GM18505 (cell line): ENCODE data around the gene HOXA10.

Experiments used
- ATAC-seq: cut with Tn5 transposase; IDR thresholded peaks from one replicate; pipeline ENCODE4 v1.9.1; 2021; ENCODE audit not compliant: unreplicated experiment
- POLR2A ChIP-seq: IDR thresholded peaks from 4 replicates; pipeline ENCODE4 v1.6.1; 2011; ENCODE audit warnings: borderline replicate concordance; ENCODE audit not compliant: insufficient read depth, insufficient read length; ENCODE audit errors: extremely low read depth

Gene HOXA10

DNA sequence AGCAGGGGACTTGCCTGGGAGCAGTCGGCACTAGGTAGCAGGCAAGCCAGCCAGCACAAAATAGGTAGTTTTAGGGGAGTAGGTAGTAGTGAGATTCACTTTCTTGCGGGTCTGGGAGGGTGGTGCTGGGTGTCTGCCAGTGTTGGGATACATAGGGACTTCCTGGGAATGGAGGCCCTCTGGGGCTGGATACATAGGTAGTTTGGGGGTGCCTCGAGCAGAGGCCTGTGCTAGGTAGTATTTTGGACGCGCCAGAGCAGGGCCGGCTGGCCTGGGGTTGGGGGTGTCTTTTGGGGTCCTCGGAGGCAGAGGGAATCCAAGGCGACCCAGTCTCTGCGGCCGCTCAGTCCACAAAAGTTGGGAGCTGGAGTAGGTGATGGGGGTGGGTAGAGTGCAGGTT lies 19.8 kb downstream of the HOXA10 start:
- TF ChIP-seq POLR2A: no peak
- ATAC-seq: no peak

DNA sequence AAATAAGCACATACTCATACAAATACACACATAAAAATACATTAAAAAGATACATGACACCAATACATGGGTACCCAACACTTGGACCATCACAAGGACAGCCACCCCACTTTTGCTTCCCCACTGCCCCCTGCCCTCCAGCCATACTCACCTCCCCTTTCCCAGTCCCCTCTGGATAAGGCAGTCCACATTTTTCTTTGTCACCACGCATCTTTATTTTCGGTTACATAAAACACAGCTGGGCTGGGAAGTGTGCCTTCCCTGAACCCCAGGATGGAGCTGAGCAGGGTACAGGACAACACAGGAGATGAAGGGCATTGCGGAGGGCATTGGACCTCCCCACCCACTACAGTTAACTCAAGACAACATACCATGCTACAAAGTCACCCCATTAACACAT lies 20.6 kb downstream of the HOXA10 start:
- ATAC-seq: no peak
- TF ChIP-seq POLR2A: no peak

DNA sequence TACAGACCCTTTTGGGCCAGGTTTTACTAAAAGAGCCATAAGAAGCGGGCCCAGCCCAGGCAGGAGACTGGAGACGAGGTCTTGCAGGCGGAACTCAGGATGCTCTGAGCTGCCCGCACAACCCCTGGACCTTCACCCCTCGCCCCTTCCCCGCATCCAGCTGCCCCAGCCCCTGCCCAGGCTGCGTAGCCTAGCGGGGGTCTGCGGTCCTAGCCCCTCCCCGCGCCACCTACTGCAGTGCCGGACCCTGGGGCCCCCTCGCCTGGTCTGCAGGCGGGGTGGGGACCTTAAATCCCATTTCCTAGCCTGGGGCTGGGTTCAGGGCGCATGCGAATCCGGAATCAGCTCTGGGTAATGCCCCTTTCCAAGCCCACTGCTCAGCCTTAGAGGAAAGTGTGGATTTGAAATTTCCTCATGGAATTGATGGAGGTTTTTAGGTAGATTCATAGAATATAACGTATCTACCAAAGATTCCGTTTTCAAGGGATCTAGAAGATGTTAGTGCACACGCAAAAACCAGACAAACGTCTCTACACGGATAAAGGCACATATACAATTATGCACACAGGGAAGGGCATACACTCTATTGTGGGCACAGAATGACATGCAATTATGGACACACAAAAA lies 21.2 kb downstream of the HOXA10 start:
- no peak for ATAC-seq
- TF ChIP-seq POLR2A: no peak

DNA sequence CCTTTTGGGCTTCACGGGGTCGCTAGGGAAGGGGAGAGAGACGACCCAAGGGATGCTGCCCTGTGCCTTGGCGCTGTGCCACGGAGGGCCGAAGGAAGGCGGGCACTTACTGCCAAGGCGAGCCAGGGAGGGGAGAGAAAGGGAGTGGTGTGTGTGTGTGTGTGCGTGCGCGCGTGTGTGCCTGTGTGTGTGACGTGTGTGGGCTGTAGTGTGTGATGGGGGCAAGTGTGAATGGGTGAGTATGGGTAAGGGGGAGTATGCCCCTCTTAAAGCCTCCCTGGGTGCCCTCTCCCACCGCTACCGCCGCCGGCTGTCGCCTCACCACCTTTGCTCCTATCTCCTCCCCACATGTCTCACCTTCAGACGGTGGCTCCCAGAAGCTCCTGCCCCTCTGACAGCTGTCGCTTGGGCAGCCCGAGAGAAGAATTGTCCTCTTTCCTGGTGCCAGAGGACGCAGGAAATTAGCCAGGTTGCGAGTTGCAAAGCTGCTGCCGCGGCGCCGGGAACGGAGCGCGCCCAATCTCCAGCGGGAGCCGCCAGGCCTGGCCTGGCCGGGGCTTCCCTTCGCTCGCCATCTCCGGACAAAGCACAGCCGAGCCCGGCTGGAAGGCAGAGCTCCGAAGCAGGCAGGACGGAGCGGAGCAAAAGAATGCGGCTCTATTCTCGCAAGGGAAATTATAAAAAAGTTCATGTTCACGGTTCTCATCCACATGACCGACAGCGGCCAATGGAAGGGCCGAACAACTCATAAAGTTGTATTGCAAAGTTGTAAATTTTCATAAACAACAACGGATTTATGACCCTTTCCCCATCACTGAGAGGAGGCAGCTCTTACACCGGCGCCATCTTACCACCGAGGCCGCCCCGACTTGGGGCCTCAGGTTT lies 21.9 kb downstream of the HOXA10 start, which contains the start of gene HOXA3:
Gene HOXA3, minus strand, starts transcription at position 653 of the 885 bp plus-strand sequence. CDS start 41,943 bp downstream, outside the sequence.
- TF ChIP-seq POLR2A: no peak

DNA sequence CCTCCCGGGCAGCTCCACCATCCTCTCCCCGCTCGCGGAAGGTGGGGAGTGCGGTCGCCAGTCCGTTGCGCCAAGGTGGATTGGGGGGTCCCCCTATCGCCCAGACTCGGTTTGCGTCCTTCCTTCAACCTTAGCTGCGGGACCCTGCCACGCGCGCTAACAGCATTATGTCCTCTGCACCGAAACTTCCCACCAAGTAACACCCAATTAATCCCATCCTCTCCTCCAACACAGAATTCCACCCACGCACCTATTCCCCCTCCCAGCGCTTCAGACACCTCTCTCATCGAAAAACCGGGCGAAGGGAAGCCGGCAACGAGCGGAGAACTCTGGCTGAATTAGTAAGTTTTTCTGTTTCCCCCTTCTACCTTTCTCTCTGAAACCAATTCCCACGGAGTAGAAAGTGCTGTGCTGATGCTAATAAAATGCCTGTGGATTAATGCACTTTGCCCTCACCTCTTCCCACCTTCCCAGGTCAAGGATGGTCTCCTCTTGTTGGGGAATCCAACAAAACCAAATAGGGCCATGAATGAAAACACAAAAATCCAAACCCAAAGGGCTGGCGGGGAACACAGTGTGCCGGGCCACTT lies 22.7 kb downstream of the HOXA10 start:
- TF ChIP-seq POLR2A: no peak
- no peak for ATAC-seq

More for the DNA sequence above, 21.9 kb downstream of the HOXA10 start, which contains the start of gene HOXA3:
- ATAC-seq: no peak

DNA sequence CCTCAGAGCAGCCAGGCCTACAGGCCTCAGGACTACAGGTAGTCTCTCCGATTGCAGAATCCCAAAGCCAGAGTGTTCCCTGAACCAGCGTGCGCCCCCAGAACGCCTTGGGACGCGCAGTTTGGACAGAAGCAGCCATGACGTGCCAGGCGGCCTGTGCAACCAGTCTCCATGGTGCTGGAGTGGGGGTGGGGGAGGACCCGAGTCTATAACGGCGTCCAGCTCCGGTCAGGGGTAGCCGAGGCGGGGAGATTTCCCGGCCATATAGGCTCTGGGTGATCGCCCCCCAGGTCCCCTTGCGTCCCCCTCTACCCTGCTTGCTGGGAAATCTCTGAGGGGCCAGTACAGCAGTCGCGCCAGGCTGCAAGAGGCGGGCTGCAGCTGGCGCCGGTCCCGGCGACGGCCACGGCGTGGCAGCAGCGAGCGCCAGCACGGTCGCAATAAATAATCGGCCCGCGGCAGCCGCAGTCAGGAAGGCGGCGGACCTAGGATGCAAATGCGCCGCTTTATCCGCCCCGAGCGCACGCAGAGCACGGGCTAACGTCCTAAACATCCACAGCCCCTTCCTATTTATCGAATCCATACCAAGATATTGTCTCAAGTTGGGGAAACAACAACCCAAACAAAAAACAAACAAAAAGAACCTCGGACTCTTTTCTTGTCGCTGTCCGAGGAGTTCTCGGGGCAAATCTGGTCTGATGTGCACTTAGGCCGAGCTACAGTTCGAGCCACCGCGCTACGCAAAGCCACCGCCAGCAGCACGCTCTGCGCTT lies 23.4 kb downstream of the HOXA10 start:
- no peak for TF ChIP-seq POLR2A
- peak; percentile 74 for ATAC-seq

DNA sequence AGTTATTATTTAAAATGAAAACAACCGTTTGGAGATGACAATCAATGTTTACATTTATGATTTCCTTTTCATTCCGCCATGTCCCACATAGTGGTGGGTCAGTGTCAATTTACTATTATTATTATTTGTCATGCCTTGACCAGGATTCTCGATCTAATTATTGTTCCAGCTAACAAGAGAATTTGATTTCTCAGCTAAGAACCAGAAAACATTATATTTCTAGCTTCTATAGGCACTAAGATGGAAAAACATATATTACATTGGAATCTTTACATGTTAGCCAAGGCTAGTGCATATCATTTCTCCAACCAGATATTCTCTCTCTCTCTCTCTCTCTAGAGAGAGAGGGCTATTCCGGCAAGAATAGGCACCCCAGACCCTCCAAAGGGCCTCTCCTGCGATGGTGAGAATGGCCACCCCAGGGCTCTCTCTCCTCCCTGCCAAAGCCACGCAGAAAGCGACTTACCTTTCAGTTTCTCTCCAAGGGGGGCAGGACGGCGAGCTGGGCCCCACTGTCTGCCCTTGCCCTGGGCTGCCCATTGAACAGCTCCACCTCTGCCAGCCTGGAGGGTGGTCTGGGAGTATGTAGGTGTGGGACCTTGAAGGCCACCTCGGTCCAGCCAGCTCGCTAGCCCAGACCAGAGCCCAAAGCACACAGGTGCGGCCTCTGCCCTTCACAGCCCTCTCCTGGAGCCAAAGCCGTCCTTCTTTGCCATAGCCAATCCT lies 24.1 kb downstream of the HOXA10 start:
- TF ChIP-seq POLR2A: no peak
- peak; percentile 10 for ATAC-seq

DNA sequence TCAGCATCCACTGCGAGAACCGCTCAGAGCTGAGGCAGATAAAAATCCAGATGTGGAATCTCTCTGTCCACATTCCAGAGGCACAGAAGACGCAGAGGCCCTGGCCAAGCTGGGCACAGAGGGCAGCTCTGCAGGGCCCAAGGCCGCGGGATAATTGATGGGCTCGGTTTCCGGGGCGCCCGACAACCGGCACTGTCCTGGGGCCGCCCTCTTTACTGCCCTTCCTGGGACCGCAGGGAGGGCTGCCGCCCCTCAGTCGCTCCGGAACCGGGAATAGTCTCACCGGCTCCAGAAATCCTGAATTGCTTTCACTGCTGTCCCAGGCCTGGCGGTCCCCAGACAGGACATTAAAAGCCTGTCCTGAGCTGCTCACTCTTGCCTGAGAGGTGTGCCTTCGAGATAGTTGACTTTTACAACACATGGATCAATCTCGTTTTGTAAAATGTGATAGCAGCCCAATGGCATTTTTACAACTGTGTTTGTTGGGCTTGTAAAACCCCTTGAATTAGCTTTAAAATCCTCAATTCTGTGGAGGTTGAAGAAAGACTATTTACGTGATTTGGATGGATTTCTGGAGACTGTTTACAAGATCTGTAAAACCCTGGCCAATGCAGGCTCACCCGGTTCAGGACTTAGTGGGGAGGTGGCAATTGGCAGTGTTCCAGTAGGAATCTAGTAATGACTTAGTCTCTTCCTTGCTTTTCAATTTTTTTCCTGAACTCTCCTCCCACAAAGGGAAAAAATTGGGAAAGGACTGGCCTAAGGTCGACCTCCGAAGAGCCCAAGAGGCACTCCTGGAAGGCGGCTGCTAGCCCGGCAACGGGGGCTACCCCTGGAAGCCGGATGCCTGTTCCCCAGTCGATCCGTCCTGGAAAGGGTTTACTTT lies 25.1 kb downstream of the HOXA10 start:
- ATAC-seq: no peak

DNA sequence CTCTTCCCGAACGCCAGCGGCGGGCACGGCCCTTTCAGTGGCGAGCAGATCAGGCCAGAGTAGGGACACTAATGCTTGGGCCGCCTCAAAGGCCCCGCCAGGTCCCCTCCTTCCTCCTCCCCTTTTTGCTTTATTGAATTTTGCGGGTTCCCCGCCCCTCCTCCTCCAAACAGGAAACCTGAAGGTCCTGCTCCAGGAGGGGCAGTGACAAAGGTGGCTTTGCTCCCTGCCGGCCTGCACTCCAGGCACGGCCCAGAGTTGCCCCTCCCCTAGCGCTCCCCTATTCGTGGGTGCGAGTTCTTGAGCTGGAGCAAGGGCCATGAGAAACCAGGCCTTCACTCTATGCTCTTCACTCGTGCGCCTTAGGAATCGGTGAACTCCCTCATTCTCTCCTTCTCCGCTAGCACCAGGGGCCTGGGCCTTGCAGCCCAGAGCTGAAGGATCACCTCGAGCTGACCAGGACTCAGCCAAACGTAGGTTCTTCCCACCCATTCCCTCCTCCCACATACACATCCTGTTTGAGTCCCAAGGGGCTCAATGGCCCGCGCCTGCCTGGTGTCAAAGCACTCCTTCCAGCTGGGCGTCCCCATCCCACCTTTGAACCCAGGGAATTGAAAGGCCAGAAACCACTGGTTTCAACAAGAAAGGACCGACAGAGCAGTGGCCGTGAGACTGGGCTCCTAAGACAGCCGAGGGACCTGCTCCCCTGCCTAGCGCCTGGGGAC lies 25.9 kb downstream of the HOXA10 start:
- ATAC-seq: no peak
- TF ChIP-seq POLR2A: no peak

More for the DNA sequence above, 25.1 kb downstream of the HOXA10 start:
- TF ChIP-seq POLR2A: no peak

DNA sequence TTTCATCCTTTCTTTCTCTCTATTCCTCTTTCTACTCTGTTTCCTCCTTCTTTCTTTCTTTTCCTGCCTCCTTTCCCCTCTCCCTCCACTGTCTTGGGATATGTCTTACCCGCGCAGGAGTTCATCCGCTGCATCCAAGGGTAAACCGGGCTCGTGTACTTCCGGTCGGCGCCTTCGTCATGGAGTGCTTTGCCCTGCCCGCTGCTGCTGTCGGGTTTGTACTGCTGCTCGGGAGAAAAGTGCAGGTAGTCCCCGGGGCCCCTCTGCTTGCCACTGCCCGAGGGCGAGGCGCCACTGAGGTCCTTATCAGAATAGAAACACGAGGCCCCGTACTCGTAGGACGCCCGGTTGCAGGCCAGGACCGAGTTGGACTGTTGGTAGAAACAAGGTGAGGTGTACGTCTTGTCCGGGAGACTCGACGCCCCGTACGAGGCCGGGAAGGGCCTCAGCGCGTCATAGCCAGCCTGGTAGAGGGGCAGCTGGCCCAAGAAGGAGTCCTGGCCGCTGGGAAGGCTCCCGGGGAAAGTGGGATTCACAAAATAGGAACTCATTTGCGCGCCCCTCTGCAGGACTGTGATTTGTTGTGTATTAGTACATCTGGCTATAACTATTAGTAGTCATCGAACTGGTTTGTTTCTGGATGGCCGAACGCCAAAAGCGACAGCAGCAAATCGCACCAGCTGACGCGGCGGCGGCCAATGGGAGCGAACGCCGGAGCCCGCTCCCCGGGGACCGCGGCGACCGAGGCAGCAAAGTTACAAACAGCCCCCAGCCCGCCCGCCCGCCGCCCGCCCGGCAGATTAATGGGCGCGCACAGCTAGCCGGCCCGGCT lies 26.7 kb downstream of the HOXA10 start, which contains the start of gene HOXA6:
Gene HOXA6, minus strand, starts transcription at position 576 of the 832 bp plus-strand sequence. Its CDS starts 25 bp downstream, at position 551.
- TF ChIP-seq POLR2A: no peak
- no peak for ATAC-seq

DNA sequence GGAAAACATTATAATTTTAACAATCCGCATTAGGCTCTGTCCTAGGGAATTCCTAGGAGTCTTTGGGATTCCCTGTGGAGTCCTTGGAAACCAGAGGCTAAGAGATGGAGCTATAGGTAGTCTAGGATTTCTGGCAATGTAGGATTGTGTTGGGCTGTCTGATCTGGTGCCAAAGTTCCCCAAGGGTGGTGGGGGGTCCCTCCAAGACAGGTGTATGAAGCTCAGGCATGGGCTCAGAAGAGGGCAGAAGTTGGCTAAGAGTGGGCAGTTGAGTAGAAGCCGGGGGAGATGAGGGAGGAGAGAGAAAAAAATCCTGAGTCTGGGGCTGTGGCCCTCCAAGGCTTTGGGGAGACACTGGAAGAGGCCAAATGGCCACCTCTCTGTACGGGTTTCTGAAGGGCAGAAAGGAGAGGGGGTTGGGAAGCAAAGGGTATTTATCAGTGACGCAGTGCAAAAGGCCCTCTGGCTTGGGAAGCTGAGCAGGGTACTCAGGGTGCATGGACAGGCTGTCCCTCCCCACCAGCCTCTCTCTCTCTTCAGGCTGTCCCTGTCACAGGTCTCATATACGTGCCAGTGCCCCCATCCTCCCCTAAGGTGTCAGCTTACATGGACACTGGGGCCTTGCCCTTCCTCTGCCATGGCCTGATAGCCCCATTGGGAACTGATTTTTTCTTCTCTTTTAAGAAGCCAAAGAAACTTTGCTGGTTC lies 27.5 kb downstream of the HOXA10 start:
- ATAC-seq: no peak

More for the DNA sequence above, 27.5 kb downstream of the HOXA10 start:
- no peak for TF ChIP-seq POLR2A
